Right lobe of liver (tissue), 6 donors: Measurements from ENCODE around the gene MUC5B. TPM values are rescaled to one million over a fixed set of nuclear protein-coding genes. Genes with fewer than 3 reads are reported as not detected.

Source experiments
- ATAC-seq, 4 donors: fragments of 200-7000 bp; cut with Tn5 transposase; one replicate each; pipeline ENCODE4 v1.9.1; 2020; ENCODE audit warnings: mild to moderate bottlenecking in 4 of 4, moderate library complexity in 4 of 4
- DNase-seq, 3 donors: peaks; one replicate each; pipeline ENCODE4 v3.0.0-alpha.2; 2020
- H3K27ac ChIP-seq, 3 donors: fragments of 200-600 bp; one replicate each; pipeline ENCODE4 v1.8.0; 2022
- H3K27me3 ChIP-seq, 2 donors: fragments of 200-600 bp; one replicate each; pipeline ENCODE4 v1.8.0; 2022
- H3K36me3 ChIP-seq, 4 donors: fragments of 200-600 bp; sonication (generic) in 1 of 4; one replicate each; pipeline versions ENCODE4 v1.5.1 to v1.8.0; 2017 to 2022; ENCODE audit warnings: control low read depth in 1 of 4
- H3K4me1 ChIP-seq, 4 donors: fragments of 200-600 bp; sonication (generic) in 1 of 4; one replicate each; pipeline versions ENCODE4 v1.5.1 to v1.8.0; 2017 to 2022; ENCODE audit warnings: control low read depth in 1 of 4
- H3K4me3 ChIP-seq, 3 donors: fragments of 200-600 bp; one replicate each; pipeline ENCODE4 v1.8.0; 2022
- H3K9me3 ChIP-seq, 4 donors: fragments of 200-600 bp; sonication (generic) in 1 of 4; one replicate each; pipeline versions ENCODE4 v1.5.1 to v1.8.0; 2017 to 2022; ENCODE audit warnings: control low read depth in 1 of 4
- POLR2A ChIP-seq: fragments of 450-650 bp; IDR thresholded peaks from one replicate; pipeline ENCODE4 v1.6.1; 2017; ENCODE audit warnings: antibody characterized with exemption, mild to moderate bottlenecking
- WGBS: methylation state at CpG from one replicate; pipeline ENCODE4 v1.1.6; 2018; ENCODE audit warnings: low coverage, low lambda C conversion rate; ENCODE audit not compliant: insufficient coverage; ENCODE audit errors: missing lambda C conversion rate; 5-methylcytosine and 5-hydroxymethylcytosine counted together
- intact Hi-C, 2 donors: fragments of 100-400 bp; cut with DNase I; formaldehyde crosslinking; loops; one replicate each; pipeline versions ENCODE4 v1.11.2 to v1.14.1; 2022
- total RNA-seq, 6 experiments: library from RNA; depleted of rRNA in 2 of 6; stranded (reverse); fragments of >200 nt in 2 of 6; fragmentation: NEBNext Ultra II Directional in 3 of 6; extraction: Animal tissue kit (Norgen Biotek cat#: 25700) in 3 of 6; gene quantifications; one replicate each; pipeline versions ENCODE4 v1.1.0 to v1.2.4, GENCODE V29; 2016 to 2023
- TF ChIP-seq, protein P1 (sequence below), 4 donors: fragments of 200-600 bp in 3 of 4; fragments of 450-650 bp in 1 of 4; IDR thresholded peaks; one replicate each; pipeline versions ENCODE4 v1.5.1 to v1.8.0; 2016 to 2022; ENCODE audit warnings: antibody characterized with exemption in 4 of 4, mild to moderate bottlenecking in 2 of 4
- donor health status: DM: no; HTN: yes; CAD: no.
- donor health status: DM: no; HTN: no; CAD: no.
- donor health status: DM: no; HTN: no; CAD: no.
- donor health status: DM: no; HTN: yes; CAD: no.
- donor health status: DM: no; HTN: yes; CAD: no.

The MUC5B gene
- total RNA-seq, 6 experiments from 2014 or later = 0.06 to 3.7 (median 0.78) TPM

DNA sequence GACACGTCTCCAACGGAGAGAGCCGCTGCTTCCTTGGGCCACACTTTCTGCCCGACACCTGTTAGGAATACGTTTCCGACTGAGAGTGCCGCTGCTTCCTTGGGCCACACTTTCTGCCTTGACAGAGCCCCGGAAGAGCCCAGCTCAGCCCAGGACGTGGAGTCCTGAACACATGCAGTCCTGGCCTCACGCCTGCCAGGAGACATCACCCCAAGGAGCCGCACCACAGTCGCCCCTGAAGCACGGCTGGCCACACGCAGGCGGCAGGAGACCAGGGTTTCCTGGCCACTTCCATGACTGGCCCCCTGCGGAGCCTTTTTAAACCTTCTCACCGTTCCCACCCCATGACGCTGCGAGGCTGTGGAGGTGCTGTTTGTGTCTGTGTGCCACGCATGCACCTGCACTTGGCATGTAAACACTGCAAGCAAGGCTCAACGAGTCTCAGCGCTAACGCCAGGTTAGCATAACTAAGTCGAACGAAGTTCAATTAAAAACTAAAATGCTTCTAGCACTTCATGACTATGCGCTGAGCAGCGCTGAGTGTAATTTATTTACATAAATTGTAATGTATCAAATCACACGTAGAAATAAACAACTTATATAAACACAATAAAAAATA, 77.8 kb downstream of the MUC5B start:
- no peak for ATAC-seq
- peaks cover 0 to 89% (median 40%) of the 10 kb centered on the region in 4 donors for H3K4me1 ChIP-seq

DNA sequence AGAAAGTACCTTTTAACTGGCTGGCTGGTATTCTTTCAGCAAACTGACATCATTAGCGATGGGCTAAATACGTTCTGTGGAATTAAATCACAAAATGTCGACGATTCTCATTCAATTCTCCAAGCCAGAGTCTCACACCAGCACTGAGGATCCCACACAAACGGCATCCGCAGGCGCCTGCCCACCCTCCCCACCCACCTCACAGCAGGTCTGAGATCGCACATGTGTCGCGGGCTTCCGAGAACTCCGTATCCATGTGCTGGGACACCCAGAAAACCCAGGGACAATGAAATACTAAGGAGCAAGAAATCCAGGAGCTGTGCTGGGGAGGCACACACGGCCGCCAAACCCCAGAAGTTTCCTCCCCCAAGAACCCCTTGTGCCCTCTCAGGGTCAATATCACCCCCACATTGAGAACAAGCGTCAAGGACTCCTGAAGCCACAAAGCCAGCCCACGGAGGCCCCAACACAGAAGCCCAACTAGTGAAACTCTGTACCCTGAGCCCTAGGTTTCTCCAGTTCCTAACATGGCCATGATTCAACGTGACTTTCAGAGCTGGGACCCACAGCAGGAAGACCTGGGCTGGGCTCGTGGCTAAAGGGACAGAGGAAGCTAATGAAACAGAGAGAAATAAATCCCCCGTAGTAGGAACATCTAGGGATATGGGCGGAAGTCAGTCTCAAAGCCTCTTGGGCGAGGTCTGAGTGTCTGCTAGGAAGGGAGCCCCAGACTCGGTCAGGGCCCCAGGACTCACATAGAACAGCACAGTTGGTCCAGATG, 78.5 kb downstream of the MUC5B start:
- 75% methylated on average over 6 of the region's 22 CpGs for WGBS
- ATAC-seq = no peak
- Histone ChIP-seq H3K4me3 (peak overlapping the region in 1 of 3 donors; percentile 27), H3K9me3 (no peaks in the 10 kb centered on the region), H3K36me3 (no peaks in the 10 kb centered on the region), H3K27ac (peak overlapping the region in 2 of 3 donors; percentile 89 to 96), H3K4me1 (peaks cover 0 to 90% (median 41%) of the 10 kb centered on the region in 4 donors), H3K27me3 (no peaks in the 10 kb centered on the region)
- peak in 1 of 3 donors; percentile 27 for DNase-seq
- intact Hi-C loops = no loop called here
- TF ChIP-seq POLR2A = no peak
- TF ChIP-seq, protein P1, sequence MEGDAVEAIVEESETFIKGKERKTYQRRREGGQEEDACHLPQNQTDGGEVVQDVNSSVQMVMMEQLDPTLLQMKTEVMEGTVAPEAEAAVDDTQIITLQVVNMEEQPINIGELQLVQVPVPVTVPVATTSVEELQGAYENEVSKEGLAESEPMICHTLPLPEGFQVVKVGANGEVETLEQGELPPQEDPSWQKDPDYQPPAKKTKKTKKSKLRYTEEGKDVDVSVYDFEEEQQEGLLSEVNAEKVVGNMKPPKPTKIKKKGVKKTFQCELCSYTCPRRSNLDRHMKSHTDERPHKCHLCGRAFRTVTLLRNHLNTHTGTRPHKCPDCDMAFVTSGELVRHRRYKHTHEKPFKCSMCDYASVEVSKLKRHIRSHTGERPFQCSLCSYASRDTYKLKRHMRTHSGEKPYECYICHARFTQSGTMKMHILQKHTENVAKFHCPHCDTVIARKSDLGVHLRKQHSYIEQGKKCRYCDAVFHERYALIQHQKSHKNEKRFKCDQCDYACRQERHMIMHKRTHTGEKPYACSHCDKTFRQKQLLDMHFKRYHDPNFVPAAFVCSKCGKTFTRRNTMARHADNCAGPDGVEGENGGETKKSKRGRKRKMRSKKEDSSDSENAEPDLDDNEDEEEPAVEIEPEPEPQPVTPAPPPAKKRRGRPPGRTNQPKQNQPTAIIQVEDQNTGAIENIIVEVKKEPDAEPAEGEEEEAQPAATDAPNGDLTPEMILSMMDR (IDR thresholded peaks at IDR 0.05) = no peak

More for the DNA sequence above, 77.8 kb downstream of the MUC5B start:
- peak overlapping the region in 2 of 3 donors; percentile 89 to 96 for H3K27ac ChIP-seq
- H3K9me3 ChIP-seq = no peaks in the 10 kb centered on the region
- intact Hi-C loops = no loop called here
- H3K36me3 ChIP-seq = no peaks in the 10 kb centered on the region
- peak in 1 of 3 donors; percentile 47 for DNase-seq
- no peak overlapping the region for H3K4me3 ChIP-seq
- TF ChIP-seq, protein P1 (IDR thresholded peaks at IDR 0.05) = no peak
- H3K27me3 ChIP-seq = no peaks in the 10 kb centered on the region
- WGBS = 88% methylated on average over 28 of the region's 28 CpGs

DNA sequence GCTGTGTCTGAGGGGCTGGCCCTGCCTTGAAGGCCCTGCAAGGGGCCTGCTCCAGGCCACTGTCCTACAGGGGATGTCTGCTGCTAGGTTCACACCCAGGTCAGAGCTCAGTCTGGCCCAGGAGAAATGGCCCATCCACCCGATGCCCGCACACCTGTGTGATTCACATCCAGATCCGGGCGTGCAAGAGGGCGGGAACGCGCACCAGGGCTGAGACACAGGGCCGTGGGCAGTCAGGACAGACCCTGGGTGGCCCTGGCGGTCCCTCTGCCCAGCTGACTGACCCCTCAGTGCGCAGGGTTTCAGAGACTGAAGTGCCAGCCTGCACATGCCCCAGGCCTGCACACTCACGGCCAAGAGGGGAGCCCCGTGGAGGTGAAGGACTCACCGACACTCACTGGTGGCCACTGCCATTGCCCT, 79.2 kb downstream of the MUC5B start:
- H3K9me3 ChIP-seq = no peaks in the 10 kb centered on the region
- peaks cover 0 to under 1% (median 0%) of the 10 kb centered on the region in 4 donors for H3K36me3 ChIP-seq
- ATAC-seq (no peak), DNase-seq (peak in 1 of 3 donors; percentile 52)
- WGBS = no CpG with 5 or more reads among the region's 13 CpGs
- peak overlapping the region in 2 of 3 donors; percentile 89 to 96 for H3K27ac ChIP-seq
- intact Hi-C loops = no loop called here
- no peaks in the 10 kb centered on the region for H3K27me3 ChIP-seq
- H3K4me3 ChIP-seq = peak overlapping the region in 2 of 3 donors; percentile 27 to 50
- TF ChIP-seq, protein P1 (IDR thresholded peaks at IDR 0.05) = no peak
- TF ChIP-seq POLR2A = no peak
- H3K4me1 ChIP-seq = peaks cover 0 to 93% (median 43%) of the 10 kb centered on the region in 4 donors

DNA sequence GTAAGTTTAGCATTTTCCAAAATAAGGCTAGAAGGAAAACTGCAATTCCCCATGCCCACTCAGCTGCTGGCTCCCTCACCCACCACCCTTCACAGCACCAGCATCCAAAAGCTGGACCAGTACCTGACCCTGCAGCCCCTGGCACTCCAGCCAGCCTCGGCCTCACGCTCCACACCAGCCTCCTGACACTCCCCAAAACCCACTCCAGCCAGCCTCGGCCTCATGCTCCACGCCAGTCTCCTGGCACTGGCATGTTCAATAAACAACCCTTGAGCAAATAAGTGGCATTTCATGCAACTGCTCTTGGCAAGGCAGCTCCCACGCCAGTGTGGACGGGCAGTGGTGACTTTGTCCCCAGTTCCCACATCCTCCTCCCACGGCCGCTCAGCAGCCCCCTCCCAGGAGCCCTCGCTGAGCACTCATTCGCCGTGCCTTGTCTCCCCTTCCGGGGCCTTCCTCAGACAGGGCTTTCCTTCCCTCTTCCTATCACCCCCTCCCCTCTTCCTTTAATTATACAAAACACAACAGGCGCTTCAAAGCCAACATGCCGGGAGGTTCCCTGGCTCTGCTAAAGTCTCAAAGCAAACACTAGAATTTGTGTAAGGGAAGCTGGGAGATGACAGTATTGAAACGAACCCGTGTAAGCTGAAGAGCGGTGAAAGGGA, 79.7 kb downstream of the MUC5B start:
- H3K27ac ChIP-seq = peak overlapping the region; percentile 58 to 96 (median 89)
- DNase-seq (peak; percentile 66 to 90 (median 89)), ATAC-seq (peak; percentile 20 to 58 (median 52))
- TF ChIP-seq POLR2A = peak; percentile 22
- TF ChIP-seq, protein P1 (IDR thresholded peaks at IDR 0.05) = no peak
- H3K4me3 ChIP-seq = peak overlapping the region in 2 of 3 donors; percentile 40 to 50
- peaks cover 0 to 93% (median 43%) of the 10 kb centered on the region in 4 donors for H3K4me1 ChIP-seq
- peaks cover 0 to 2% (median 0%) of the 10 kb centered on the region in 4 donors for H3K36me3 ChIP-seq
- intact Hi-C loops = no loop called here
- H3K9me3 ChIP-seq = no peaks in the 10 kb centered on the region
- no peaks in the 10 kb centered on the region for H3K27me3 ChIP-seq
- 27% methylated on average over 15 of the region's 17 CpGs for WGBS
